Ascending aorta (tissue), 2 donors: ENCODE measurements around the gene UBE2E2. TPM values are rescaled to one million over a fixed set of nuclear protein-coding genes. Genes with fewer than 3 reads are reported as not detected.

Experiments
- DNase-seq, 2 donors: peaks; one replicate each; pipeline ENCODE4 v3.0.0-alpha.2; 2019; ENCODE audit warnings: low spot score in 2 of 2
- H3K27ac ChIP-seq, 2 donors: fragments of 200-600 bp; sonication (generic); one replicate each; pipeline ENCODE4 v1.5.1; 2016 to 2017; ENCODE audit warnings: mild to moderate bottlenecking in 1 of 2
- H3K27me3 ChIP-seq: fragments of 200-600 bp; sonication (generic); one replicate; pipeline ENCODE4 v1.5.1; 2017
- H3K36me3 ChIP-seq, 2 donors: fragments of 200-600 bp; sonication (generic); one replicate each; pipeline ENCODE4 v1.5.1; 2016
- H3K4me1 ChIP-seq, 2 donors: fragments of 200-600 bp; sonication (generic); one replicate each; pipeline ENCODE4 v1.5.1; 2016 to 2017; ENCODE audit warnings: mild to moderate bottlenecking in 1 of 2
- H3K4me3 ChIP-seq, 2 donors: fragments of 200-600 bp; sonication (generic); one replicate each; pipeline ENCODE4 v1.5.1; 2016 to 2017; ENCODE audit warnings: mild to moderate bottlenecking in 1 of 2
- H3K9me3 ChIP-seq, 2 donors: fragments of 200-600 bp; sonication (generic); one replicate each; pipeline ENCODE4 v1.5.1; 2016
- CTCF ChIP-seq, 3 experiments: fragments of 200-600 bp in 2 of 3; fragments of 450-650 bp in 1 of 3; sonication (generic) in 2 of 3; IDR thresholded peaks; one replicate each; pipeline ENCODE4 v1.5.1; 2016 to 2019; ENCODE audit warnings: antibody characterized with exemption in 3 of 3, mild to moderate bottlenecking in 1 of 3, moderate library complexity in 1 of 3
- intact Hi-C: fragments of 100-400 bp; cut with DNase I; formaldehyde crosslinking; loops from one replicate; pipeline ENCODE4 v1.15.1; 2023
- total RNA-seq: library from RNA; depleted of rRNA; stranded (reverse); fragments of >200 nt; gene quantifications from one replicate; pipeline ENCODE4 v1.1.0, GENCODE V29; 2016

The UBE2E2 gene
- total RNA-seq, 1 donor from 2014 or later = 5.3 TPM

- Histone ChIP-seq H3K4me3 (no peak overlapping the region), H3K9me3 (no peaks in the 10 kb centered on the region), H3K4me1 (peaks cover 0 to 3% of the 10 kb centered on the region in 2 donors), H3K36me3 (no peaks in the 10 kb centered on the region), H3K27me3 (no peaks in the 10 kb centered on the region), H3K27ac (no peak overlapping the region)
- DNase-seq = no peak
- intact Hi-C loops = no loop called here
- no peak for TF ChIP-seq CTCF (IDR thresholded peaks at IDR 0.05)
Measured at GRCh38 chr3:23308986-23309625, 106.0 kb downstream of the UBE2E2 start.

GRCh38 chr3:23312866-23313265 lies 109.7 kb downstream of the UBE2E2 start:
- no peak for TF ChIP-seq CTCF (IDR thresholded peaks at IDR 0.05)
- Histone ChIP-seq H3K36me3 (no peaks in the 10 kb centered on the region), H3K4me3 (no peak overlapping the region), H3K27me3 (no peaks in the 10 kb centered on the region), H3K4me1 (no peaks in the 10 kb centered on the region), H3K27ac (no peak overlapping the region), H3K9me3 (no peaks in the 10 kb centered on the region)
- intact Hi-C loops = no loop called here
- DNase-seq = no peak

- Histone ChIP-seq H3K4me1 (no peaks in the 10 kb centered on the region), H3K27ac (no peak overlapping the region), H3K27me3 (no peaks in the 10 kb centered on the region), H3K9me3 (no peaks in the 10 kb centered on the region), H3K36me3 (no peaks in the 10 kb centered on the region), H3K4me3 (no peak overlapping the region)
- TF ChIP-seq CTCF (IDR thresholded peaks at IDR 0.05) = no peak
- DNase-seq = no peak
- intact Hi-C loops = no loop called here
Measured at GRCh38 chr3:23314981-23315762, 112.0 kb downstream of the UBE2E2 start.

- Histone ChIP-seq H3K4me1 (no peaks in the 10 kb centered on the region), H3K27me3 (no peaks in the 10 kb centered on the region), H3K36me3 (no peaks in the 10 kb centered on the region), H3K27ac (no peak overlapping the region), H3K9me3 (no peaks in the 10 kb centered on the region), H3K4me3 (no peak overlapping the region)
- no peak for TF ChIP-seq CTCF (IDR thresholded peaks at IDR 0.05)
- intact Hi-C loops = no loop called here
- DNase-seq = no peak
Measured at GRCh38 chr3:23316924-23317323, 113.8 kb downstream of the UBE2E2 start.

GRCh38 chr3:23319366-23320312 lies 116.5 kb downstream of the UBE2E2 start:
- no peak for DNase-seq
- Histone ChIP-seq H3K36me3 (no peaks in the 10 kb centered on the region), H3K4me3 (no peak overlapping the region), H3K9me3 (no peaks in the 10 kb centered on the region), H3K4me1 (no peaks in the 10 kb centered on the region), H3K27ac (no peak overlapping the region), H3K27me3 (no peaks in the 10 kb centered on the region)
- intact Hi-C loops = no loop called here
- TF ChIP-seq CTCF (IDR thresholded peaks at IDR 0.05) = no peak
